Measurements from ENCODE around the gene CACNA2D2.
A peak's percentile ranks its signal among the peaks of the same experiment; 100 is the strongest.

The CACNA2D2 gene

GRCh38 chr3:50392101-50392715, 111.2 kb downstream of the CACNA2D2 start:
- H3K4me3 ChIP-seq (replicated peaks; ENCODE audit: low read depth, low read length) = no peak overlapping the region
- no peak for DNase-seq (ENCODE audit: extremely low read depth, low read depth)
- TF ChIP-seq CTCF (IDR thresholded peaks at IDR 0.05; ENCODE audit: low read depth, low read length, missing control alignments) = no peak

GRCh38 chr3:50390508-50391224, 112.8 kb downstream of the CACNA2D2 start:
- DNase-seq (ENCODE audit: extremely low read depth, low read depth) = no peak
- H3K4me3 ChIP-seq (replicated peaks; ENCODE audit: low read depth, low read length) = no peak overlapping the region
- TF ChIP-seq CTCF (IDR thresholded peaks at IDR 0.05; ENCODE audit: low read depth, low read length, missing control alignments) = no peak

- no peak for TF ChIP-seq CTCF (IDR thresholded peaks at IDR 0.05; ENCODE audit: low read depth, low read length, missing control alignments)
- no peak for DNase-seq (ENCODE audit: extremely low read depth, low read depth)
These were observed 114.0 kb downstream of the CACNA2D2 start for GRCh38 chr3:50389414-50389767.

GRCh38 chr3:50388720-50389413, 114.6 kb downstream of the CACNA2D2 start:
- TF ChIP-seq CTCF (IDR thresholded peaks at IDR 0.05; ENCODE audit: low read depth, low read length, missing control alignments) = no peak
- no peak overlapping the region for H3K4me3 ChIP-seq (replicated peaks; ENCODE audit: low read depth, low read length)
- no peak for DNase-seq (ENCODE audit: extremely low read depth, low read depth)

More at GRCh38 chr3:50389414-50389767, 114.0 kb downstream of the CACNA2D2 start:
- H3K4me3 ChIP-seq (replicated peaks; ENCODE audit: low read depth, low read length) = no peak overlapping the region

GRCh38 chr3:50388016-50388719, 115.3 kb downstream of the CACNA2D2 start:
- DNase-seq (ENCODE audit: extremely low read depth, low read depth) = no peak
- H3K4me3 ChIP-seq (replicated peaks; ENCODE audit: low read depth, low read length) = no peak overlapping the region
- peak; percentile 25 for TF ChIP-seq CTCF (IDR thresholded peaks at IDR 0.05; ENCODE audit: low read depth, low read length, missing control alignments)

GRCh38 chr3:50385754-50386153, 117.7 kb downstream of the CACNA2D2 start:
- no peak for TF ChIP-seq CTCF (IDR thresholded peaks at IDR 0.05; ENCODE audit: low read depth, low read length, missing control alignments)
- DNase-seq (ENCODE audit: extremely low read depth, low read depth) = no peak
- no peak overlapping the region for H3K4me3 ChIP-seq (replicated peaks; ENCODE audit: low read depth, low read length)
